Ecto neural progenitor cell (in vitro differentiated cells): ENCODE data around the gene DAGLA.

ENCODE experiments used
- DNase-seq: peaks from one replicate; pipeline ENCODE4 v3.0.0-alpha.2; 2018; ENCODE audit warnings: low spot score

The DAGLA gene

GRCh38 chr11:61747192-61747966, 67.2 kb downstream of the DAGLA start:
- peak; percentile 89 for DNase-seq

DNA sequence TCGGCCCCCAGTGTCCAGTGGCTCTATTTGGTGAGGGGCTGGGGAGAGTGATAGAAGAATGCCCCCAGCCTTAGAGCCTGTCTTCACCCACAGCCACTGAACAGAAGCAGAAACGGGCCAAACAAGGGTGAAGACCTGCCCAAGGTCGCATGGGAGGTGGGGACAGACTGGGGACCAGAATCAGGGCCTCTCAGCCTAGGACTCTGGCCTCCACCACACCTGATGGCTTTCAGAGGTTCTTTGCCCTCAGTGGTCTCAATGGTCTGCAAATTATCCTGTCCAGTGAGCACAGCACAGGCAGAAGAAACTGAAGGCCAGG, 67.7 kb downstream of the DAGLA start:
- no peak for DNase-seq

GRCh38 chr11:61749591-61750217, 69.5 kb downstream of the DAGLA start:
- DNase-seq: peak; percentile 63

- DNase-seq: no peak
These were observed 70.6 kb downstream of the DAGLA start for GRCh38 chr11:61750631-61751273.

GRCh38 chr11:61751384-61751783, 71.2 kb downstream of the DAGLA start:
- DNase-seq: no peak

- DNase-seq: peak; percentile 87
These were observed 72.1 kb downstream of the DAGLA start, which contains the start of gene MYRF for GRCh38 chr11:61752117-61752924. Gene MYRF, plus strand, starts transcription at chr11:61752636. Its CDS starts 109 bp downstream, at chr11:61752745.

DNA sequence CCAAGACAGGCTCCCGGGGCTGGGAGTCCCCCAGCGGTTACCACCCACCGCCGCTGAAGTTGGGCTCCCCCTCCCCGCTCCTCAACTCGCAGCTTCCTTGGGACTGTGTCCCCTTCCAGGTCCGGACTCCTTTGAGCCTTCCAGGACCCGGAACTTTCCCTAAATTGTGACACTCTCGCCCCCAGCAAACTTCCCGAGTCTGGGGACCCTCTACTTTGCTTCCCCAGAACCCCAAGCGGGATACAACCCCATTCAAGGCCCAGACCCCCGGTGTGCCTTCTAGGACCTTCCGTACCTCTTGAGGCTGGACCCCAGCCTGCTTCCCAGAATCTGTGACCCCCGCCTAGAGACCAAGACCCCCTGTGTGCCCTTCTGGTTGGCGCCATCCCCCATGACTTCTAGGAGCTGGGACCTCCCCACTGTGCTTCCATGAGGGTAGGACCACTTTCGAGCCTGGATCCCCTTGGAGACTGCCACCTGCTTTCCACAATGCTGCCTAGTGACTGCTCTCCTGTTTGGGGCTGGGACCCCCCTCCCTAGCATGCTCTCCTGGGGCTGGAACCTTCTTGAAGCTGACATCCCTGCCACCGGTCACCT, 72.8 kb downstream of the DAGLA start:
- DNase-seq: no peak

- DNase-seq: no peak
These were observed 73.5 kb downstream of the DAGLA start for GRCh38 chr11:61753672-61754071.

GRCh38 chr11:61754534-61755482, 74.6 kb downstream of the DAGLA start:
- DNase-seq: no peak

- DNase-seq: no peak
These were observed 75.9 kb downstream of the DAGLA start for GRCh38 chr11:61756147-61756451.

GRCh38 chr11:61756452-61757212, 76.4 kb downstream of the DAGLA start:
- DNase-seq: no peak

DNA sequence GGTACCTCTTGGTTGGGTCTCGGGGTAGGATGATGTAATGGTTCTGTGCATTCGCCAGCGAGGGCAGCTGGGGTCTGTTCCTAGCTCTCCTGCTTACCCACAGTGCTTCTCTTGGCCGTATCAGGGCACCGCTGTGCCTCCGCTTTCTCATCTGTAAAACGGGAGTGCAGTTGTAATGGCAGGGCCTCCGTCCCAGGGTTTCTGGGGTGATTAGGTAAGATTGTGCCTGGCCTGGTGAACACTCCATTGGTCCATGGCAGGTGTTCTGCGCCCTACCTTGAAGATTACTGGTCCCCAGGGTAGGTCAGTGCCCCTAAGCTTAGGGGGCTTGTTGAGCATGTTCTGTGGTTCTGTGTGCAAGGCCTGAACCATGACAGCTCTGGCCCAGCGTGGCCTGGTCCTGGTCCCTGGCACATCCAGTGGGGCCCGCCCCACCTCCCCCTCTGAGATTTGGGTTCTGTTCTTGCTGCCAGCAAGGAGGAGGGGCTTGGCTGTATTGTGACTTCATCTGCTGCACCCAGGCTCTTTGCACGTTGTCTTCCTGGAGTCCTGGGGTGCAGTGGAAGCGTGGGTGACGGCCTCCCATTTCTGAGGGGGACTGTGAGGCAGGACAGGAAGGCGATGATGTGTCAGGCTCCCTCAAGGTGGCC, 77.1 kb downstream of the DAGLA start:
- DNase-seq: no peak

GRCh38 chr11:61760946-61761345, 80.8 kb downstream of the DAGLA start:
- no peak for DNase-seq

DNA sequence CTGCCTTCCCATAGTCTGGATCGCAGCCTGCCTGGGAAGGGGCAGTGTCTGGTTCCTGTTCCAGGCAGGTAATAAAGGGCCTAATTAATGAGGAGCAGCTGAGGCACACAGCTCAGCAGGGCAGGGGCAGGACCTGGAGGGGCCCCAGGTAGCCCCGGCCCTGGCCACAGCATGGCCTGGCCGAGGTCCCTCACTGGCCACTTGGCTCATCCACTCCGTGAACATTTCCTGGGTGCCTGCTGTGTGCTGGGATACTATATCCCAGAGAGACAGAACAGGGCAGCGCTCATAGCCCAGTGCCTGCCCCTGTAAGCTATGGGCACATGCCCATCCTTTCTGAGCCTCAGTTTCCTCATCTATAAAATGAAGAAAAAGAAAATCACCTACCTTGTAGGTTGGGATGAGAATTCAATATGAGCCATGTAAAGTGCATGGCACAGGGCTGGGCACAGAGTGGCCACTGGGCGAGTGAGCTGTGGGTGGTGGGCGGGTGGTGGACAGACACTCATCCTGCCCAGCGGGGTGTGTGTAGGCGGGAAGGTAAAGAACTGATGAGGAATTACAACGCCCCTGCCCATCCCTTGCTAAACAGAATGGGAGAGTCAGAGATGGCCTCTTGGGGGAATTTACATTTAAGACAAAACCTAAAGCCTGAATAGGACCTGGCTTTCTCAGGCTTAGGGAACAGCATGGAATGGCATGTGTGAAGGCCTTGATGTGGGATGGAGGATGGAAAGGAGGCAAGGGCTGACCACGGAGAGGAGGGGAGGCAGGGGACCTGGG, 81.4 kb downstream of the DAGLA start:
- DNase-seq: no peak

DNA sequence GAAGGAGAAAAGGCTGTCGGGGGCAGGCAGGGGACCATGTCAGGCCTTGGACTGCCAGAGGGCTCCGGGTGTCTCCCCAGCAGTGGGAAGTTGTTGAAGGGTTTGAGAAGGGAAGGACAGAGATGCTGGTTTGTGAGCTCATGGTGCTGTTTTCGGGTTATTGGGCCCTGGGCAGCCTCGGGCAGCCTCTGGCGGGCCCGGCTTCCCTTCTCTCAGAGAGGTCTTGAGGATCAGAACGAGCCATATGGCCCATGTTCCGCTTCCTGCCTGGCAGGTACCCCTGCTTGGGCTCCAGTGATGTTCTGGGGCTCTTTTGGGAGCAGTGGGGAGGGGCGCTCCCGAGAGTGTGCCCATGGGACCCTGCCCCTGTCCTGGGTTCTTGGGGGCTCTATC, 82.0 kb downstream of the DAGLA start:
- DNase-seq: no peak

DNA sequence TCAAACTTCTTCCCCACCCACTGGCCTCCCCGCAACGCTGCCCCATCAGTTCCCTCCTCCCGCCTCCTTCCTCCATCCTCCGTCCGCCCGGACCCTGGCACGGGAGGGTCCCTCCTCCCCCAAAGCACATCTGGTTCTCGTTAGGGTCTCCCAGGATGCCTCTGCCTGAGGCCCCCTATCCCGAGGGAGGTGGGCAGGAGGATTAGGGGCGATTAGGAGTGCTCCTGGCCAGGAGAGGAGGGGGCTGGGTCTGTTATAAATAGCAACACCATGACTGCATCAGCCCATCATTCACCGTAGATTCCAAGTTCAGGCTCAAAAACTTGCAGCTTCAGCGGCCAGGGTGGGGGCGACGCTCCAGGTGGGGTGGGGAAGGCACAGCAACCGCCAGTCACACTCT, 82.6 kb downstream of the DAGLA start:
- DNase-seq: no peak

DNA sequence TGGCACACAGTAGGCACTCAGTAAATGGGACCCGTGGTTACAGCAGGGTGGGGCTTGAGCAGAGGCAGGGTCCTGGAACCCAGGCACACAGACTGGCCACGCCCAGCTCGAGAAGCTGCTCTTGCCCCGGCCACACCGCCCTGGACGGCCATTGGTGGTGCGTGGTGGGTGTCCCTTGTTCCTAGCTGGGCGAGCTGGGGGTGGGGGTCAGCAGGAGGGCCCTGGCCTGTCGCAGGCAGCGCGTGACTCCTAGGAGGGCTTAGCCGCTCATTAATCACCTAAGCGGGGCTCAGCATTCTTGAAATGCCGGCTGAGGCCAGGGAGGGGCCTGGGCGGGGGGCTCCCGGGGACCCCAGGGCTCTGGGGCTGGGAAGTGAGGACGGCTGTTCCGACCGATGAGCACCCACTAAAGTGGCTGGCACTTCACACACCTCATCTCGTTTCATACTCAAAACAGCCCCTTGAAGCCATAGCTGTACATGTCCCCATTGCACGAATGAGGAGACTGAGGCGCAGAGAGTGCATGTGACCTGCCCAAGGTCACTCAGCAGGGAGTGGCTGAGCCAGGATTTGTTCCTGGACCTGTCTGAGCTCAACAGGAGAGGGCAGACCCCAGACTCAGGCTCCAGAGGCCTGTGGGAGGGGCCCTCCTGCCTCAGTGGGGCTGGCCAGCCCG, 83.9 kb downstream of the DAGLA start:
- no peak for DNase-seq

GRCh38 chr11:61764606-61765260, 84.5 kb downstream of the DAGLA start:
- no peak for DNase-seq
